22Rv1 (cell line): Measurements from ENCODE around the gene CXCR1.
"Not testable (repeated sequence)": the region's sequence is repeated elsewhere in the genome, so short reads cannot be mapped to it uniquely, and the experiment has no call there.

ENCODE experiments used
- H3K27ac ChIP-seq: fragments of 450-650 bp; 2 replicates; pipeline ENCODE4 v1.5.1; 2017
- ZFX ChIP-seq: fragments of 450-650 bp; IDR thresholded peaks from 2 replicates; pipeline ENCODE4 v1.6.1; 2017; ENCODE audit warnings: antibody characterized with exemption, borderline replicate concordance
- TF ChIP-seq, protein P1 (sequence below): fragments of 450-650 bp; IDR thresholded peaks from 2 replicates; pipeline ENCODE4 v1.5.1; 2017; ENCODE audit warnings: mild to moderate bottlenecking

The CXCR1 gene

DNA sequence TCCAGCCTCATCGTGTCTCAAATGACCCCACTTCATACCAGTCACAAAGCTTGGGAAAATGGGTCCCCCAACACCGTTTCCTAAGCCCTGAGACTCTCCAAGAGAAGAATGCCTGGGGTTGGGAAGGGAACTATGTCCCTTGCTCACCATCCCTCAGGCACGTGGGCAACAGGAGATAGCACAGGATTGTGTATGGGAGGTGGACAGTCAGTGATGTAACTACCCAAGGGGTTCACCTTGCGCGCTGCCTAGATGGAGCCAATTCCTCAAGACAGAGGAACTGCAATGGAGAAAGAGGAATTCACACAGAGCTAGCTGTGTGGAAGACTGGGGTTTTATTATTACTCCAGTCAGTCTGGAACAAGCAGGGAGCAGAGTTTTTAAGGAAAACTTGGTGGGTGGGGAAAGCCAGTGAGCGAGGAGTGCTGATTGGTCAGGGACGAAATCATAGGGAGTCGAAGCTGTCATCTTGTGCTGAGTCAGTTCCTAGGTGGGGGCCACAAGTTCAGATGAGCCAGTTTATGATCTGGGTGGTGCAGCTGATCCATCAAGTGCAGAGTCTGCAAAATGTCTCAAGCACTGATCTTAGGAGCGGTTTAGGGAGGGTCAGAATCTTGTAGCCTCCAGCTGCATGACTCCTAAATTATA is 13.8 kb upstream of the CXCR1 start:
- no peak overlapping the region for H3K27ac ChIP-seq
- no peak for TF ChIP-seq ZFX
- TF ChIP-seq, protein P1, sequence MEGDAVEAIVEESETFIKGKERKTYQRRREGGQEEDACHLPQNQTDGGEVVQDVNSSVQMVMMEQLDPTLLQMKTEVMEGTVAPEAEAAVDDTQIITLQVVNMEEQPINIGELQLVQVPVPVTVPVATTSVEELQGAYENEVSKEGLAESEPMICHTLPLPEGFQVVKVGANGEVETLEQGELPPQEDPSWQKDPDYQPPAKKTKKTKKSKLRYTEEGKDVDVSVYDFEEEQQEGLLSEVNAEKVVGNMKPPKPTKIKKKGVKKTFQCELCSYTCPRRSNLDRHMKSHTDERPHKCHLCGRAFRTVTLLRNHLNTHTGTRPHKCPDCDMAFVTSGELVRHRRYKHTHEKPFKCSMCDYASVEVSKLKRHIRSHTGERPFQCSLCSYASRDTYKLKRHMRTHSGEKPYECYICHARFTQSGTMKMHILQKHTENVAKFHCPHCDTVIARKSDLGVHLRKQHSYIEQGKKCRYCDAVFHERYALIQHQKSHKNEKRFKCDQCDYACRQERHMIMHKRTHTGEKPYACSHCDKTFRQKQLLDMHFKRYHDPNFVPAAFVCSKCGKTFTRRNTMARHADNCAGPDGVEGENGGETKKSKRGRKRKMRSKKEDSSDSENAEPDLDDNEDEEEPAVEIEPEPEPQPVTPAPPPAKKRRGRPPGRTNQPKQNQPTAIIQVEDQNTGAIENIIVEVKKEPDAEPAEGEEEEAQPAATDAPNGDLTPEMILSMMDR: no peak

DNA sequence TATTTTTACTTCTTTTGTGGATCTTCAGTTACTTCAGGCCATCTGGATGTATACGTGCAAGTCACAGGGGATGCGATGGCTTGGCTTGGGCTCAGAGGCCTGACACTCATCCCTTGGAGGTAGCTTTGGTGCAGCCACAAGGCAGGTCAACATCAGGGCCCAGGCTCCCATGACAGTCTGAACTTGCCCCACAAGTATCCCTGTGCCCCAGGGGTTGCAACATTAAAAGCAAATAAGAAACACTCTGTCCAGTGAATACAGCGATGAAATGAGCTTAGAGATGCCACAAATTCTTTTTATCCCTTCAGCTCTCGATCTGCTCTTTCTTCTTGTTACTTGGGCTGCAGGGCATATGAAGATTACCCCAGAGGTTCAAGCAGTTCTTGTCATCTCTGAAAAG is 13.0 kb upstream of the CXCR1 start:
- TF ChIP-seq, protein P1: no peak

DNA sequence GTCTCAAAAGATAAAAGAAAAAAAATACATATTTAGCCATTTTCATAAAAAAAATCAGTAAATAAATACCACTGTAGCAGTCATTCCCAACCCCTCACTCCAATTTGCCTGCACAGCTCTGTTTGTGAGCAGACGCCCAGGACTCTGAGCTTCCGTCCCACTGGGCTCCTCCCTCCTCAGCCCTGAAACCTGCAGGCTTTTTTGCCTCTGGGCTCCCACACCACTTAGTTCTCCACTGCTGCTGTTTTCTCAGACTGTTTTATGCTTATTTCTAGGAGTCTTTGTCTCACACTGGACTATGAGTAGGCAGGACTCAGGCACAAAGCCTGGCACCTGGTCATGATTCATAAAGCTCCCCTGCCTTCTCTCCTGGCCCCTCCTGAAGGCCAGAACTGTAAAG is 6.1 kb upstream of the CXCR1 start:
- H3K27ac ChIP-seq: no peak overlapping the region
- TF ChIP-seq ZFX: no peak
- TF ChIP-seq, protein P1: no peak

More for the DNA sequence above, 13.0 kb upstream of the CXCR1 start:
- H3K27ac ChIP-seq: no peak overlapping the region

DNA sequence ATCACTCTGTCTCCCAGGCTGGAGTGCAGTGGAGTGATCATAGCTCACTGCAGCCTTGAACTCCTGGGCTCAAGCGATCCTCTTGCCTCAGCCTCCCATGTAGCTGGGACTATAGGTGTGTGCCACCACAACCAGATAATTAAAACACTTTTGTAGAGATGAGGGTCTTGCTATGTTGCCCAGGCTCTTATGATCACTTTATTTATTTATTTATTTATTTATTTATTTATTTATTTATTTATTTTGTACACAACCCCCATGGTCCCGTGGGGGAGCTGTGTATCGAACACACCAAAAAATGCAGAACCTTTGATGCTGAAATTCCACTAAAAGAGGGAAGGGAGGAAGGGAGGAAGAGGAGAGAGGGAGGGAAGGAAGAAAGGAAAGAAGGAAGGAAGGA is 5.0 kb upstream of the CXCR1 start:
- not testable (repeated sequence) for H3K27ac ChIP-seq

DNA sequence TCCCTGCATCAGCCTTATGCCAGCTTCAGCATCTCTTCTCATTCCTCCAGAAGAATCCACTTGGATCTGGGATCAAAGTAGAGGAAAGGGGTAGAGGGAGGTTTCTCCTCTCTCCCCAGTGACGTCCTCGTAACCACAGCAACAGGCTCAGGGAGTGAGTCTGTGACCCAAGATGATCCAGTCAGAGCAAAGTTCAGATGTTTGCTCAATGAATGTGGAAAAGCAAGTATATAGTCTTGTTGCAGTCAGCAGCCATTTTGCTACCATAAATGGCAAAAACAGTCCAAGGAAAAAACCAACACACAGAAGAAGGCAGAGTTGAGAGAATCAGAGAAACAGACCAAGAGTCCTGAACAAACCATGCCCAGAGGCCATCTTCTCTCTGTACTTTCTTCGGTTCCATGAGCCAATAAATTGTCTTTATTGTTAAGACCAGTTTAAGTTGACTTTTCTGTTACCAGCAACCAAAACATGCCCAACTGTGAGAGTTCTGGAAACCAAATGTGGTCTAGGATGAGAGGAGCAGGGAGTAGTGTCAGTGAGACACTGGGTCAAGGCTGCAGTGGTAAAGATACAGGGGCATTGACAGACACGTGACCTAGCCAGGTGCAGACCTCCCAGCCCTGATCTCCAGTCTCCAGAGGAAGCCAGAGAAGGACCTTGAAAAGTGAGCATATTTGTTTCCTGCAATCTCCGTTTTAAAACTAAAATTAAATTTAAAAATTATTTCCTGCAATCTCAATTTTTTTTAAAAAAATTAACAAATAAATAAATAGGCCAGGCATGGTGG is 3.2 kb upstream of the CXCR1 start:
- no peak overlapping the region for H3K27ac ChIP-seq
- TF ChIP-seq, protein P1: no peak
- no peak for TF ChIP-seq ZFX

DNA sequence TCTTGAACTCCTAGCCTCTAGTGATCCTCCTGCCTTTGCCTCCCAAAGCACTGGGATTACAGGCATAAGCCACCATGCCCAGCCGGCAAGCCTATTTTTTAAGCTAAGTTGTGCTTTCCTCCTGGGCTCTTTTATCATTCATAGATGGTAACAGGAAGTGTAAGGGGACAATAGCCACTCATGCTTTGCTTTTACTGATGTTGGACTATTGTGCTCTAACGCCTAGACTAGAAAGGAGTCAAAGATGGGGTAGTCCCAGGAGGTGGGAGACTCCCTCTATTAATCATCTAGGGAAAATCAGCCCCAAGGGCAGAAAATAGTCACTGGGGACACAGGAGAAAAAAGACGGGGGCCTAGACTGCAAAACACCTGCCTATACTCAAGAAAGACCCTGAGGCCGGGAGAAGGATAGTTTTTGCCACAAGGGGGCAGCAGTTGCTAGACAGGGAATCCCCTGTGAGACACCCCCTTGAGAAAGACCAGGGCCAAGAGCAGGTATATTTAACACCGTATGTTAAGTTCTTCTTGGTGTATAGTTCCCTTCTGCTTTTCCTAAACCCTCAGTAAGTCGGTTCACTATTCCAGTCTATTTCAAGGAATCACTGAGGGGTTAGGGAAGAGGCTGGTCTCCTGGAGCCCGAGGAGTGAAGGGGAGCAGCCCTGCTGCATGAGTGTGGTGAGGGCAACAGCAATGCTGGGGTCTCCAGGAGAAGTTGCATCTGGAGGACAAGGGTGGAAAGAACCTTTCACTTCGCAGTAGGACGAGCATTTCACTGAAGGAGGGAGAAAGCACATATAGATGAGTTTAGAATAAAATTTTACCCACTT is 2.1 kb upstream of the CXCR1 start:
- no peak overlapping the region for H3K27ac ChIP-seq
- TF ChIP-seq, protein P1: peak; percentile 86
- no peak for TF ChIP-seq ZFX

DNA sequence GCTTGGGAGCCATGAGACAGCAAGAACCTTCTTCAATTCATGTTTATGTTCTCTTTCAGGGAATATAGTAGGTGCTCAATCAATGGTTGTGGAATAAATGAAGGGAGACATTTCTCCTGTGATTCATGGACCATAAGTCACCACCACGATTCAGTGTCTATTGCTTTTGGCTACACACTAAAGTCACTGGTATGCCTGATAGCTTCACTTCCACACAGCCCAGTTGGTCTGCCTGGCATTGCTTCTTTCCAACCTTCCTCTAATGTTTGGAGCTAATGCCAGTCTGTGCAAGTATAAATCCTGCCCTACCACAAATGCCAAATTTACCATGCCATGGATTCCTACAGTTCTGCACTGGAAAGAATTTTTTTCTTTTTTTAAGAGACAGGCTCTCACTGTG is 1.3 kb upstream of the CXCR1 start:
- TF ChIP-seq, protein P1: no peak
- TF ChIP-seq ZFX: no peak
- no peak overlapping the region for H3K27ac ChIP-seq
